ENCODE results near the gene COX20.

Gene COX20

DNA sequence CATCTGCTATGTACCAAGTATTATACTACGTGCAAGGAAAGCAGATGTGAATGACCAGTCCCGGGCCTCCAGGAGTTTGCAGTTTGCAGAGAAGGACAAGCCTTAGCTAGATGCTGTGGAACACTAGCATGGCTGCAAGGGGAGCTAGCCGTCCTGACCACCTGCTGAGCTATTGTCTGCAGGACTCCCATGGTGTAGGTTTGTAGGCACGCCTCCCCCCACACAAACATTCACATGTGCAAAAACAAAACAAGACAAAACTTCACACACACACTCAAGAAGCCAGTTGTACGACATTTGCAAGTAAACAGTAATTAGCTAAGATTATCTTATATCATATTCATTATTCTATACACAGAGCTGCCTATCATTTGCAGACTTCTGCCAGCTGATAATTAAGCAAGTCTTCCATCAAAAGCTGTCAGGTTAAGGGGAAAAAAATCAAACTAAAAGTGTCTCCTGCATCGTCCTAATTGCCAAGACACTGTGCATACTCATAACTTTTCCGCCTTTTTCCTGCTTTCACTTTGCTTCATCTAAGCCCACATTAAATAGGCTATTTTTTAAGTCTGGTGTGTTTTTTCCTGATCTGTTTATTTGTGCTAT is 39.6 kb downstream of the COX20 start:
- TF ChIP-seq, protein P1, sequence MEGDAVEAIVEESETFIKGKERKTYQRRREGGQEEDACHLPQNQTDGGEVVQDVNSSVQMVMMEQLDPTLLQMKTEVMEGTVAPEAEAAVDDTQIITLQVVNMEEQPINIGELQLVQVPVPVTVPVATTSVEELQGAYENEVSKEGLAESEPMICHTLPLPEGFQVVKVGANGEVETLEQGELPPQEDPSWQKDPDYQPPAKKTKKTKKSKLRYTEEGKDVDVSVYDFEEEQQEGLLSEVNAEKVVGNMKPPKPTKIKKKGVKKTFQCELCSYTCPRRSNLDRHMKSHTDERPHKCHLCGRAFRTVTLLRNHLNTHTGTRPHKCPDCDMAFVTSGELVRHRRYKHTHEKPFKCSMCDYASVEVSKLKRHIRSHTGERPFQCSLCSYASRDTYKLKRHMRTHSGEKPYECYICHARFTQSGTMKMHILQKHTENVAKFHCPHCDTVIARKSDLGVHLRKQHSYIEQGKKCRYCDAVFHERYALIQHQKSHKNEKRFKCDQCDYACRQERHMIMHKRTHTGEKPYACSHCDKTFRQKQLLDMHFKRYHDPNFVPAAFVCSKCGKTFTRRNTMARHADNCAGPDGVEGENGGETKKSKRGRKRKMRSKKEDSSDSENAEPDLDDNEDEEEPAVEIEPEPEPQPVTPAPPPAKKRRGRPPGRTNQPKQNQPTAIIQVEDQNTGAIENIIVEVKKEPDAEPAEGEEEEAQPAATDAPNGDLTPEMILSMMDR (IDR thresholded peaks at IDR 0.05), result no peak

DNA sequence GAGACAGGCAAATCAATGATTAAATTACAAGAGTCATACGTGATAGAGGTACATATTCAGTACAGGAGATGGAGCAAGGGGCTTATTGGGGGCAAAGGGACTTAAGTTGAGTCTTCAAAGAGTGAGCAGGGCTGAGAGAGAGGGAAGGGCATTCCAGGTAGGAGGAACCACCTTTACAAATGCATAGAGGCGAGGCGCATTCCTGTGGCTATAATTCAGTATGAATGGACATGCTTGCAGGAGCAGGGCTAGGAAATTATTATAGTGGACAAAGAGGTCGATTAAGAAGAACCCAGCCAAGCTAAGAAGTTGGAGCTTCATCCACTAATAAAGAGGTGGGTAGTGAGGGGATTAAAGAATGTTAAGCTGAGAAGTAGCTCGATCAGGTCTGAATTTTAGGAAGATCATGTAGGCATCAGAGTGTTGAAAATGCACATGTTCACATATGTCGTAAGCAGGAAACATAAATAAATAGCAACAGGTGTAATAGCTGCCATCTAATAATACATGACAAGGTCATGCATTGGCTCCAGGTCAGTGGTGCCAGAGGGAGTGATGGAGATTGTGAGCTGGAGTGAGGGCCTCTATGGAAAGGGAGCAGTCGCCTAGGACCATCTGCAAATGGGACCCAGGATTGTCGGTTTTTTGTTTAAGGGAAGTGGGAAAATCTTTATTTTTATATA is 40.9 kb downstream of the COX20 start:
- TF ChIP-seq, protein P1 (IDR thresholded peaks at IDR 0.05), result no peak

DNA sequence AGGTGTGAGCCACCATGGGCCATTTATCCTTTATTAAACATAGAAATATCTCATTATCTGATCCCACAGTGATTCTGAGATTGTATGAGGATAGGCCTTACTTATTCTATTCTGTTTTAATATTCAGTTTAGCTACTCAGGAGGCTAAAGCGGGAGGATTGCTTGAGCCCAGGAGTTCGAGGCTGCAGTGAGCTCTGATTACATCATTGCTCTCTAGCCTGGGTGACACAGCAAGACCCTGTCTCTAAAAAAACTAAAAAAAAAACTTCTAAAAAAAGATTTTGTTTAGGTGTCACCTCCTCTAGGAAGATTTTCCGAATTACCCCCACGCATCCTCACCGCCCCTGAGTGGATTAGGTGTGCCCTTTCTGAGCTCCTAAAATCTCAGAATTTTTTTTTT is 43.2 kb downstream of the COX20 start:
- TF ChIP-seq, protein P1 (IDR thresholded peaks at IDR 0.05), result no peak

DNA sequence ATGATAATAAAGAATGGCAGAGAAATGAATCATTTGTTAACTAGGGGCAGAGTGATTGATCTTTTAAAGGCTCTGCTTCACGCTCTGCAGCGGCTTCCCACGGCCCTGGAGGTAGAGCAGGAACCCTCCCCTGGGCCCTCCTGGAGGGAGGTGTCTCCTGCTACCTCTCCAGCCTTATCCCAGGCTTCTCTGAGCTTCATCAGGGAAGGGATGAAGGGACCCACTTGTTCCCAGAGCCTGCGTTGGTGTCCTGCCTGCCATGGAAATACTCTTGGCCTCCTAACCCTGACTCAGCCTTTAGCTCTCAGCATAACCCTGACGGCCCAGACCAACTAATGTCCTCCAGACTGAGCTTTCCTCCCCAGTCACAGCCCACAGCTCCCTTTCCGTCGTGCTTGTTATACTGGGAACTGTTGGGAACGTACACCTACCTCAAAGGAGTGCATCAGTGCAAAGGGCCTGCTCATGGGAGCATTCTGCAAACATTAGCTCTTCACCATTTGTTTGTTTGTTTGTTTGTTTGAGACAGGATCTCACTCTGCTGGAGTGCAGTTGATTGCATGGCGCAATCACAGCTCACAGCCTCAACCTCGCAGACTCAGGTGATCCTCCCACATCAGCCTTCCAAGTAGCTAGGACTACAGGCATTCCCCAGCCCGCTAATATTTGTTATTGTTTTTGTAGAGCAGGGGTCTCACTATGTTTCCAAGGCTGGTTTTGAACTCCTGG is 46.3 kb downstream of the COX20 start:
- TF ChIP-seq, protein P1 (IDR thresholded peaks at IDR 0.05), result no peak

DNA sequence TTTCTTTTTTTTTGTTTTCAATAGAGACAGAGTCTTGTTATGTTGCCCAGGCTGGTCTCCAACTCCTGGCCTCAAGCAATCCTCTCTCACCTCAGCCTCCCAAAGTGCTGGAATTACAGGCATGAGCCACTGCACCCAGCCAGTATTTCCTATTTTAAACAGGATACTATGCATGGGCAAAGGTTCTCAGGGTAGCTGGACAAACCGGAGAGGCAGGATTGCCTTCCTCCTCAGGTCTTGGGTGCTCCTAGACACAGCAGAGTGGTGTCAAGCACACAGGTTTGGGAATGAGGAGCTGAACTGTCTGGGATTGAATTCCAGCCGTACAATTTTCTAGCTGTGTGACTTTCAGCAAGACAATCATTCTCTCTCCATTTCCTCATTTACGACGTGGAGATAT is 51.8 kb downstream of the COX20 start:
- TF ChIP-seq, protein P1 (IDR thresholded peaks at IDR 0.05), result no peak

DNA sequence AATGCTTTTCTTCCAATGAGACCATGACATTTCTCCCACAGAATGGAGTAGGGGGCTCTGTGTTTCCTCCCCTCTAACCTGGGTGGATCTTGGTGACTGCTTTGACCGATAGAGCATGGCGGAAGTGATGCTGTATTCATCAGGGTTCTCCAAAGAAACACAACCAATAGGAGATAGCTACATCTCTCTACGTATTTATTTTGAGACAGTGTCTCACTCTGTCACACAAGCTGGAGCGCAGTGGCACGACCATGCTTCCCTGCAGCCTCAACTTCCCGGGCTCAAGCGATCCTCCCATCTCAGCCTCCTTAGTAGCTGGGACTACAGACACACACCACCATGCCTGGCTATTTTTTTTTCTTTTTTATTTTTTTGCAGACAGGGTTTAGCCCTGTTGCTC is 58.4 kb downstream of the COX20 start:
- TF ChIP-seq, protein P1 (IDR thresholded peaks at IDR 0.05), result no peak

Measured in LNCAP (cell line).